Mesendoderm (in vitro differentiated cells): ENCODE results near the gene FADS1.
A peak's percentile ranks its signal among the peaks of the same experiment; 100 is the strongest.

Experiments used
- DNase-seq: peaks from one replicate; pipeline ENCODE4 v3.0.0; 2013
- H2AK5ac ChIP-seq: 2 replicates; pipeline ENCODE4 v1.6.1; 2013; ENCODE audit warnings: low read length, inconsistent platforms
- H2BK120ac ChIP-seq: 2 replicates; pipeline ENCODE4 v1.6.1; 2013; ENCODE audit warnings: low read depth, mild to moderate bottlenecking, low read length, moderate library complexity, mixed read lengths
- H2BK15ac ChIP-seq: replicated peaks from 2 replicates; pipeline ENCODE4 v1.6.1; 2013; ENCODE audit warnings: low read depth, mild to moderate bottlenecking, moderate library complexity
- H2BK5ac ChIP-seq: 2 replicates; pipeline ENCODE4 v1.6.1; 2013; ENCODE audit warnings: low read length, inconsistent platforms
- H3K18ac ChIP-seq: 2 replicates; pipeline ENCODE4 v1.6.1; 2013; ENCODE audit warnings: mild to moderate bottlenecking, low read length, mixed read lengths
- H3K23ac ChIP-seq: one replicate; pipeline ENCODE4 v1.6.1; 2013; ENCODE audit warnings: low read length
- H3K27ac ChIP-seq: 2 replicates; pipeline ENCODE4 v1.5.1; 2013; ENCODE audit warnings: low read depth, mild to moderate bottlenecking, inconsistent platforms, low read length, moderate library complexity
- H3K27me3 ChIP-seq: 2 replicates; pipeline ENCODE4 v1.6.1; 2013; ENCODE audit warnings: low read length, control low read depth, mild to moderate bottlenecking, inconsistent platforms; ENCODE audit not compliant: insufficient read depth, poor library complexity
- H3K36me3 ChIP-seq: 2 replicates; pipeline ENCODE4 v1.6.1; 2013; ENCODE audit warnings: low read length, inconsistent platforms; ENCODE audit not compliant: control insufficient read depth, insufficient read depth
- H3K4ac ChIP-seq: one replicate; pipeline ENCODE4 v1.6.1; 2013; ENCODE audit warnings: low read depth, mild to moderate bottlenecking, low read length, moderate library complexity
- H3K4me1 ChIP-seq: 2 replicates; pipeline ENCODE4 v1.6.1; 2013; ENCODE audit warnings: low read depth, low read length, inconsistent platforms; ENCODE audit not compliant: control insufficient read depth
- H3K4me2 ChIP-seq: 2 replicates; pipeline ENCODE4 v1.6.1; 2013; ENCODE audit warnings: low read length
- H3K4me3 ChIP-seq: 2 replicates; pipeline ENCODE4 v1.5.1; 2013; ENCODE audit warnings: mild to moderate bottlenecking, low read length
- H3K56ac ChIP-seq: one replicate; pipeline ENCODE4 v1.6.1; 2013; ENCODE audit warnings: low read length
- H3K79me1 ChIP-seq: 2 replicates; pipeline ENCODE4 v1.6.1; 2013; ENCODE audit warnings: low read length, inconsistent platforms
- H3K79me2 ChIP-seq: 2 replicates; pipeline ENCODE4 v1.6.1; 2013; ENCODE audit warnings: mild to moderate bottlenecking, low read length; ENCODE audit not compliant: control insufficient read depth, insufficient read depth
- H3K9ac ChIP-seq: 2 replicates; pipeline ENCODE4 v1.6.1; 2013; ENCODE audit warnings: low read length, inconsistent platforms
- H4K5ac ChIP-seq: one replicate; pipeline ENCODE4 v1.6.1; 2013; ENCODE audit warnings: low read length
- H4K8ac ChIP-seq: one replicate; pipeline ENCODE4 v1.6.1; 2013; ENCODE audit warnings: low read depth, mild to moderate bottlenecking, control low read depth, low read length, moderate library complexity
- WGBS: extraction: QIAGEN DNeasy Blood & Tissue Kit; methylation state at CpG from one replicate; pipeline ENCODE4 v1.1.7; 2013; ENCODE audit warnings: low lambda C conversion rate, missing lambda C conversion rate; ENCODE audit not compliant: insufficient coverage; ENCODE audit errors: extremely low coverage; 5-methylcytosine and 5-hydroxymethylcytosine counted together

The FADS1 gene

DNA sequence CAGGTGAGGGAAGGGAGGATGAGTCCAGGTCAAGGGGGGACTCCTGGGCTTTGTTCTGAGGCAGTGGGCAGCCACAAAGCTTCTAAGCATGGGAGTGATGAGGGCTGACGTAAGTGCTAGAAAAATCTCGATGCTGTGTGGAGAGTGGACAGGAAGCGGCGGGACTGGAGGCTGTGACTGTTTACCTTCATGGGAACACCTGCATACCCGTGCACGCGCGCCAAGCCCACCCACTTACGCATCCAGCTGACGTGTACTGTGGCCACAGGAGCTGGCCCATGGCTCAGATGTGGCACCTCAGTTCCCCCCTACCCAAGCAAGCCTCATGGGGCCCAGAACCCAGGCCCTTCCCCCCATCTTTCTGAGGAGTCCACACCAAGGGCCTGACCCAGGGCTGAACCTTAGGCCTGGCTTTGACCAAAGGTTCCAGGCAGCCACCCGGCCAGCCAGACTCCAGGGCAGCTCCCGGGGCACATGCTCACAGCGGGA is 50.4 kb downstream of the FADS1 start:
- H3K23ac ChIP-seq: peak overlapping the region; percentile 35
- no CpG with 5 or more reads among the region's 13 CpGs for WGBS
- H3K27ac ChIP-seq: no peak overlapping the region
- H3K18ac ChIP-seq: no peak overlapping the region
- H3K4me2 ChIP-seq: no peak overlapping the region
- DNase-seq: no peak
- no peak overlapping the region for H4K8ac ChIP-seq
- no peak overlapping the region for H3K4me3 ChIP-seq
- H2AK5ac ChIP-seq: no peak overlapping the region
- H3K79me1 ChIP-seq: no peaks in the 10 kb centered on the region
- no peaks in the 10 kb centered on the region for H3K36me3 ChIP-seq
- H3K27me3 ChIP-seq: no peaks in the 10 kb centered on the region
- no peak overlapping the region for H3K4ac ChIP-seq
- no peak overlapping the region for H2BK5ac ChIP-seq
- no peak overlapping the region for H2BK120ac ChIP-seq
- no peak overlapping the region for H2BK15ac ChIP-seq
- no peaks in the 10 kb centered on the region for H3K79me2 ChIP-seq
- no peaks in the 10 kb centered on the region for H3K4me1 ChIP-seq
- no peak overlapping the region for H3K9ac ChIP-seq
- no peak overlapping the region for H3K56ac ChIP-seq
- H4K5ac ChIP-seq: no peak overlapping the region

DNA sequence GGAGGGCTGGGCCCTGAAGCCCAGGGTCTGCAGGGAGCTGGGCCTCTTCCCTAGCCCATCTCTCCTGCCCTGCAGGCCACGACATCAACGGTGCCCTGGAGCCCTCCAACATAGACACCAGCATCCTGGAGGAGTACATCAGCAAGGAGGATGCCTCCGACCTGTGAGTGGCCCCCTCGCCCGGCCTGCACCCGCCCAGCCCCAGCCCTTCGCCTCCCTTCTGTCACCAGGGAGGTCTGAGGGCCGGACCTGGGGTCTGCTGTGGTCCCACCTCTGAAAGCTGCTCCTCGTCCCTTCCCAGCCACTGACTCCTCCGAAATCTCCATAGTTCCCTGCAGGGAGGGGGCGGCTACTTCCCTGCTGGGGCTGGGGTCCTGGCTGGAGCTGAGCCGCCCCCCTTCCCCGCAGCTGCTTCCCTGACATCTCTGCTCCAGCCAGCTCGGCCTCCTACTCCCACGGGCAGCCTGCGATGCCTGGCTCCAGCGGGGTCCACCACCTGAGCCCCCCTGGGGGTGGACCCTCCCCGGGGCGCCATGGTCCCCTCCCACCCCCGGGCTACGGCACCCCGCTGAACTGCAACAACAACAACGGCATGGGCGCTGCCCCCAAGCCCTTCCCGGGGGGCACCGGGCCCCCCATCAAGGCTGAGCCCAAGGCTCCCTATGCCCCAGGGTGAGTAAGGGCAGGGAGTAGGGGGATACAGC is 51.1 kb downstream of the FADS1 start:
- no peak overlapping the region for H2BK5ac ChIP-seq
- no peak overlapping the region for H3K23ac ChIP-seq
- no peak overlapping the region for H3K27ac ChIP-seq
- no peak overlapping the region for H3K4ac ChIP-seq
- no peak overlapping the region for H3K18ac ChIP-seq
- no peak overlapping the region for H4K8ac ChIP-seq
- H2BK120ac ChIP-seq: no peak overlapping the region
- H3K27me3 ChIP-seq: no peaks in the 10 kb centered on the region
- no peaks in the 10 kb centered on the region for H3K4me1 ChIP-seq
- no peak overlapping the region for H3K9ac ChIP-seq
- no peak overlapping the region for H3K56ac ChIP-seq
- WGBS: no CpG with 5 or more reads among the region's 26 CpGs
- H3K79me1 ChIP-seq: no peaks in the 10 kb centered on the region
- H4K5ac ChIP-seq: no peak overlapping the region
- H3K4me2 ChIP-seq: no peak overlapping the region
- no peak overlapping the region for H2BK15ac ChIP-seq
- no peaks in the 10 kb centered on the region for H3K36me3 ChIP-seq
- H3K4me3 ChIP-seq: no peak overlapping the region
- H2AK5ac ChIP-seq: no peak overlapping the region
- H3K79me2 ChIP-seq: no peaks in the 10 kb centered on the region
- no peak for DNase-seq

DNA sequence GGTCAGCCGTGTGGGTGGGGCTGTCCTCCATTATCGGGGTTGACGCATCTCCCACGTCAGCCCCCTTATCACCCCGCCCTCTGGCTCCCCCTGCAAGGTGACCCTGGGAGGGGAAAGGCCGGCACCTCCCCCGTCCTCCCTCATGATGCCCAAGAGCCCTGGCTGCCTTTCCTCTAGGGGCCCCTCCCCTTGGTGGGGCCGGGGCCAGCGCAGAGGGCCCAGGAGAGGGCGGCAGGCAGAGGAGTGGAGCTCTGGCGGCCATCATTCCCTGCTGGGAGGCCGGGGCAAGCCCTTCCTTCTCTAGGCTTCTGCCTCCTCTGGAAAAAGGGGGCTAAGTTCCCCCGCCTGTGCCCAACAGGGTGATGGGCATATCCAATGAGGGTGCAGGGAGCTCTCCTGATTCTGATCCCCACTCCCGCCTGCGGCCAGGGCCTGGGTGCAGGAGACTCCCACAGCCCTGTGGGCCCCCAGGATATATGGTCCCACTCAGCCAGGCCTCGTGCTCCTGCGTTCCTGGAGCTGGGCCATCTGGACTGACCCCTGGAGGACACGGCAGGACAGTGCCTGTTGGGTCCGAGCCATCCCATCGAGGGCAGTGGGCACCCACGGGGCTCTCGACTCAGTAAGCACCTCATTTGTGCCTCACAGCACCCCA is 52.1 kb downstream of the FADS1 start:
- H2AK5ac ChIP-seq: no peak overlapping the region
- no peak overlapping the region for H2BK15ac ChIP-seq
- H4K5ac ChIP-seq: no peak overlapping the region
- no peak for DNase-seq
- no peak overlapping the region for H3K4ac ChIP-seq
- H3K79me2 ChIP-seq: no peaks in the 10 kb centered on the region
- H3K27ac ChIP-seq: no peak overlapping the region
- H3K4me1 ChIP-seq: no peaks in the 10 kb centered on the region
- H3K4me3 ChIP-seq: no peak overlapping the region
- H3K4me2 ChIP-seq: no peak overlapping the region
- no peaks in the 10 kb centered on the region for H3K36me3 ChIP-seq
- H2BK5ac ChIP-seq: no peak overlapping the region
- no peak overlapping the region for H3K9ac ChIP-seq
- no peaks in the 10 kb centered on the region for H3K79me1 ChIP-seq
- no CpG with 5 or more reads among the region's 22 CpGs for WGBS
- H3K18ac ChIP-seq: no peak overlapping the region
- H3K27me3 ChIP-seq: no peaks in the 10 kb centered on the region
- H3K23ac ChIP-seq: no peak overlapping the region
- H2BK120ac ChIP-seq: no peak overlapping the region
- H3K56ac ChIP-seq: no peak overlapping the region
- no peak overlapping the region for H4K8ac ChIP-seq

DNA sequence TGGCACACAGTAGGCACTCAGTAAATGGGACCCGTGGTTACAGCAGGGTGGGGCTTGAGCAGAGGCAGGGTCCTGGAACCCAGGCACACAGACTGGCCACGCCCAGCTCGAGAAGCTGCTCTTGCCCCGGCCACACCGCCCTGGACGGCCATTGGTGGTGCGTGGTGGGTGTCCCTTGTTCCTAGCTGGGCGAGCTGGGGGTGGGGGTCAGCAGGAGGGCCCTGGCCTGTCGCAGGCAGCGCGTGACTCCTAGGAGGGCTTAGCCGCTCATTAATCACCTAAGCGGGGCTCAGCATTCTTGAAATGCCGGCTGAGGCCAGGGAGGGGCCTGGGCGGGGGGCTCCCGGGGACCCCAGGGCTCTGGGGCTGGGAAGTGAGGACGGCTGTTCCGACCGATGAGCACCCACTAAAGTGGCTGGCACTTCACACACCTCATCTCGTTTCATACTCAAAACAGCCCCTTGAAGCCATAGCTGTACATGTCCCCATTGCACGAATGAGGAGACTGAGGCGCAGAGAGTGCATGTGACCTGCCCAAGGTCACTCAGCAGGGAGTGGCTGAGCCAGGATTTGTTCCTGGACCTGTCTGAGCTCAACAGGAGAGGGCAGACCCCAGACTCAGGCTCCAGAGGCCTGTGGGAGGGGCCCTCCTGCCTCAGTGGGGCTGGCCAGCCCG is 52.7 kb downstream of the FADS1 start:
- Histone ChIP-seq H3K9ac (no peak overlapping the region), H3K56ac (no peak overlapping the region), H2BK120ac (no peak overlapping the region), H3K4ac (no peak overlapping the region), H3K27ac (no peak overlapping the region), H3K36me3 (no peaks in the 10 kb centered on the region), H3K23ac (no peak overlapping the region), H2AK5ac (no peak overlapping the region), H3K27me3 (no peaks in the 10 kb centered on the region), H3K4me3 (no peak overlapping the region), H4K8ac (no peak overlapping the region), H3K79me2 (no peaks in the 10 kb centered on the region), H3K4me2 (no peak overlapping the region), H3K18ac (no peak overlapping the region), H2BK5ac (no peak overlapping the region), H3K4me1 (no peaks in the 10 kb centered on the region), H3K79me1 (no peaks in the 10 kb centered on the region), H2BK15ac (no peak overlapping the region), H4K5ac (no peak overlapping the region)
- no CpG with 5 or more reads among the region's 23 CpGs for WGBS
- DNase-seq: no peak

DNA sequence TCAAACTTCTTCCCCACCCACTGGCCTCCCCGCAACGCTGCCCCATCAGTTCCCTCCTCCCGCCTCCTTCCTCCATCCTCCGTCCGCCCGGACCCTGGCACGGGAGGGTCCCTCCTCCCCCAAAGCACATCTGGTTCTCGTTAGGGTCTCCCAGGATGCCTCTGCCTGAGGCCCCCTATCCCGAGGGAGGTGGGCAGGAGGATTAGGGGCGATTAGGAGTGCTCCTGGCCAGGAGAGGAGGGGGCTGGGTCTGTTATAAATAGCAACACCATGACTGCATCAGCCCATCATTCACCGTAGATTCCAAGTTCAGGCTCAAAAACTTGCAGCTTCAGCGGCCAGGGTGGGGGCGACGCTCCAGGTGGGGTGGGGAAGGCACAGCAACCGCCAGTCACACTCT is 54.0 kb downstream of the FADS1 start:
- no peak overlapping the region for H3K23ac ChIP-seq
- H3K4me2 ChIP-seq: no peak overlapping the region
- H3K36me3 ChIP-seq: no peaks in the 10 kb centered on the region
- DNase-seq: no peak
- H3K18ac ChIP-seq: no peak overlapping the region
- no peak overlapping the region for H2AK5ac ChIP-seq
- no peak overlapping the region for H3K4me3 ChIP-seq
- no peak overlapping the region for H2BK15ac ChIP-seq
- no peak overlapping the region for H3K56ac ChIP-seq
- H3K27ac ChIP-seq: no peak overlapping the region
- no CpG with 5 or more reads among the region's 15 CpGs for WGBS
- no peaks in the 10 kb centered on the region for H3K79me1 ChIP-seq
- no peak overlapping the region for H2BK120ac ChIP-seq
- H3K79me2 ChIP-seq: no peaks in the 10 kb centered on the region
- no peaks in the 10 kb centered on the region for H3K4me1 ChIP-seq
- no peak overlapping the region for H4K8ac ChIP-seq
- no peak overlapping the region for H2BK5ac ChIP-seq
- no peak overlapping the region for H3K4ac ChIP-seq
- H4K5ac ChIP-seq: no peak overlapping the region
- H3K27me3 ChIP-seq: no peaks in the 10 kb centered on the region
- no peak overlapping the region for H3K9ac ChIP-seq
